Testis (tissue), 2 donors: ENCODE measurements around the gene PHLPP2.

Experiments
- POLR2A ChIP-seq: fragments of 450-650 bp; IDR thresholded peaks from one replicate; pipeline ENCODE4 v1.6.1; 2017; ENCODE audit warnings: antibody characterized with exemption, mild to moderate bottlenecking, moderate library complexity
- TF ChIP-seq, protein P1 (sequence below), 3 experiments: fragments of 450-650 bp in 2 of 3; fragments of 200-600 bp in 1 of 3; sonication (generic) in 1 of 3; IDR thresholded peaks; one replicate each; pipeline ENCODE4 v1.5.1; 2016 to 2019; ENCODE audit warnings: antibody characterized with exemption in 3 of 3, mild to moderate bottlenecking in 2 of 3, moderate library complexity in 1 of 3

DNA sequence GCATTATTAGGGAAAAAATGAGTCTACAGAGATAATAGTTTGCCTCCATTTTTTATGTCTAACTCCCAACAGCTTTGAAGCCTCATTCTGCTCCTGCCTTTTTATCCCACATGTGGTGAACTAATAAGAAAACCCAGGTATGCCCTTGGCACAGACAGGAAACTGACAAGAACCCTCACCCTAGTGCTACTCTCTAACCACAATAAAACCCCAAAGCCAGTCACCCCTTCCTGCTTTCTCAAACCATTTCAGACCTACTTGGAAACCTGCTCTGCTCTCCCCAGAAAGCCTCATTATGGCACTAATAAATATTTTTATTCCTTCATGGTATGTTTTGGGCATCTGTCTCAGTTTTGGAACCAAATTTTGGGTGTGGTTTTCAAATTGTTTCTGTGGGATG, 102.4 kb downstream of the PHLPP2 start:
- TF ChIP-seq, protein P1, sequence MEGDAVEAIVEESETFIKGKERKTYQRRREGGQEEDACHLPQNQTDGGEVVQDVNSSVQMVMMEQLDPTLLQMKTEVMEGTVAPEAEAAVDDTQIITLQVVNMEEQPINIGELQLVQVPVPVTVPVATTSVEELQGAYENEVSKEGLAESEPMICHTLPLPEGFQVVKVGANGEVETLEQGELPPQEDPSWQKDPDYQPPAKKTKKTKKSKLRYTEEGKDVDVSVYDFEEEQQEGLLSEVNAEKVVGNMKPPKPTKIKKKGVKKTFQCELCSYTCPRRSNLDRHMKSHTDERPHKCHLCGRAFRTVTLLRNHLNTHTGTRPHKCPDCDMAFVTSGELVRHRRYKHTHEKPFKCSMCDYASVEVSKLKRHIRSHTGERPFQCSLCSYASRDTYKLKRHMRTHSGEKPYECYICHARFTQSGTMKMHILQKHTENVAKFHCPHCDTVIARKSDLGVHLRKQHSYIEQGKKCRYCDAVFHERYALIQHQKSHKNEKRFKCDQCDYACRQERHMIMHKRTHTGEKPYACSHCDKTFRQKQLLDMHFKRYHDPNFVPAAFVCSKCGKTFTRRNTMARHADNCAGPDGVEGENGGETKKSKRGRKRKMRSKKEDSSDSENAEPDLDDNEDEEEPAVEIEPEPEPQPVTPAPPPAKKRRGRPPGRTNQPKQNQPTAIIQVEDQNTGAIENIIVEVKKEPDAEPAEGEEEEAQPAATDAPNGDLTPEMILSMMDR (IDR thresholded peaks at IDR 0.05), result no peak
- TF ChIP-seq POLR2A, result no peak
